ENCODE measurements around the gene LEFTY2. TPM values are rescaled to one million over a fixed set of nuclear protein-coding genes. Genes with fewer than 3 reads are reported as not detected.

LEFTY2 gene, protein sequence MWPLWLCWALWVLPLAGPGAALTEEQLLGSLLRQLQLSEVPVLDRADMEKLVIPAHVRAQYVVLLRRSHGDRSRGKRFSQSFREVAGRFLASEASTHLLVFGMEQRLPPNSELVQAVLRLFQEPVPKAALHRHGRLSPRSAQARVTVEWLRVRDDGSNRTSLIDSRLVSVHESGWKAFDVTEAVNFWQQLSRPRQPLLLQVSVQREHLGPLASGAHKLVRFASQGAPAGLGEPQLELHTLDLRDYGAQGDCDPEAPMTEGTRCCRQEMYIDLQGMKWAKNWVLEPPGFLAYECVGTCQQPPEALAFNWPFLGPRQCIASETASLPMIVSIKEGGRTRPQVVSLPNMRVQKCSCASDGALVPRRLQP
- total RNA-seq, result not detected in 2 replicates

DNA sequence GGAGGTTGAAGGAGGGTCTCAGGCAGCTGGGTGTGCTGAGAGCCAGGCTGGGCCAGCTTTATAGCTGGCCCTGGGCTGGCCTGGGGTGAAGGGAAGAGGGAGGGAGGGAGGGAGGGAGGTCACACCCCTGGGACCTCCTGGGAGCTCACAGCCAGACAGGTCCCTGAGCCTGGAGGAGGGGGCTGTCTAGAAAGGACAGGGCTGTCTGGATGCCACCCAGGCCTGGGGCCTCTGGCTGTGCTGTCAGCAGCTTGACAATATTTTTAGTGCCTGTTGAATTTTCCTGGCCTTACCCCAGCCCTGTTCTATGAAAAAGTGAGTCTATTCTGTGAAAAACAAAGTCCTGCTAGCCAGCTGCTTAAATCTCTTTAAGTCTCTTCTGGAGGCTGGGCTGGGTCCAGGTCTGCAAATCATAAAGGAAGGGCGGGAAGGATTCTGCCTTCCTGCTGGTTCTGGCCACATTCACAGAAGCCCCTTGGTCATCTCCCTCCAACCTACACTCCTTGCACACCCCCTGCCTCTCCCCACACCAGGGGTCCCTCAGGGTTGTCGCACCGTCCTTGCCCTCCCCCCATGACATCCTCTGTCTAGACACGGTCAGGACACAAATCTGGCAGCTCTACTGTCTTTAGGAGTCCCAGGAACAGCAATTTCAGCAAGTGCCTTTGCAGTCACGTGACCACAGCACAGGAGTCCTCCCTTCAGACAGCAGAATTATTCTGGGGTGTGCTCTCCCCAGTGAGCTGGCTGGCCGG lies at the start of gene LEFTY2:
Gene LEFTY2 (minus strand): TSS at position 34 of the 755 bp plus-strand sequence. CDS start 80 bp downstream, outside the sequence.

DNA sequence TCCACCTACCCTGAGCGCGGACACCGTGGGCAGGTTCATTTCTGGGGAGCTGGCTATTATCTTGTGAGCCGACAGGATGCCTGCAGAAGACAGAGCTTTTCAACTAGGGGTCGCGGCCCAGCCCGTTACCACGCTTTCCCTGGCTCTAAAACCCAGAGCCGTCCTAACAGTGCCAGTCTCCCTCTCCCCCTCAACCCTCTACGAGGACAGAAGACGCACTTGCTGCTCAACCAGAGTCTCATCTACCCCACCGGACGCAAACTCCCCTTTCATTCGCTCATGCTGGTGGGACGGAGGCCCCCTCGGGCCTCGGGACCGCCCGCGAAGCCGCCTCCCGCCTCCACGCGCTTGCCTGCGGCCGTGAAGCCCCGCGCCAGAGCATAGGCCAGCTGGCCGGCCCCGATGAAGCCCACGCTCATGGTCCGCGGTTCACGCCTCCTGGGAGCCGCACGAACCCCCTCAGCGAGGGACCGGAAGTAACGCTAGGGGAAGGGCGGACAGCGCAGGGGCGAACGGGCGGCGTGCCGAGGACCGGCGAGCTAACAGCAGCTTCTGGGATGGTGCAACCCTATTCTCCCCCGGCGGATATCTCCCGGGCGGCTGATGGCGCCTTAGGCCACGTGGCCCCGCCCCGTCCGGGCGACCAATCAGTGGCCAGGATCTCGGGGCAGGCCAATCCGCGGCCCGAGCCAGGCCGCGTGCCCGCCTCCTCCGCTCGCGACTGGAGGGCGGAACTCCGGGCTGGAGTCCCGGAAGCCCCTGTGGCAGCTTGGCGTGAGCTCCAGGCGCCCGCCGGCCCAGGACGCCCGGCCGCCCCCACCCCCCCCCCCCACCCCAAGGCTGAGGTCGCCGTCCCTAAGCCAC lies 17.1 kb downstream of the LEFTY2 start, which contains the start of gene PYCR2:
Gene PYCR2 (minus strand): TSS at position 559 of the 864 bp plus-strand sequence. CDS start 140 bp downstream, at position 419.

DNA sequence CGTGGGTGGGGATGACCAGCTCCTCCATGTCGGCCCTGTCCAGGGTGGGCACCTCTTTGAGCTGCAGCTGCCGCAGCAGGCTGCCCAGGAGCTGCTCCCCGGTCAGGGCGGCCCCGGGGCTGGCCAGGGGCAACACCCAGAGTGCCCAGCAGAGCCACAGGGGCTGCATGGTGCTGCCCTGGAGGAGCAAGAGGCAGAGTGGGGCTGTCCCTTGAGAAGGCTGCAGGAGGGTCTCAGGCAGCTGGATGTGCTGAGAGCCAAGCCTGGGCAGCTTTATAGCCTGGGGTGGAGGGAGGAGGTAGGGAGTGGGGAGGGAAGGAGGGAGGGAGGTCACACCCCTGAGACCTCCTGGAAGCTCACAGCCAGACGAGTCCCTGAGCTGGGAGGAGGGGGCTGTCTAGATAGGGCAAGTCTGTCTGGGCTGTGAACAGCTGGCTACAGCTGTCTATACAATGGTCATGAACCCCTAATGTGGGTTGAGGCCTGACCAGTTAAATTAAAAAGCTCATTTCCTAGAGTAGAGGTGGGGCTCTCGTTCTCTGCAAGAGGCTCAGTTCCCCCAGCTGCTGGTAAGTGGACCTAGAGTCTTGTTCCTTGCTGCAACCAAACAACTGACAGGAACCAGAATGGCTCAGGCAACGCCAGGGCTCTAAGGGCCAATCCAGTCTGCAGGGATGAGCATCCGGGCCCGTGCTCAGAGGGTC lies 52.0 kb downstream of the LEFTY2 start, which contains the start of gene LEFTY1:
Gene LEFTY1 (minus strand): TSS at position 249 of the 704 bp plus-strand sequence. CDS start 80 bp downstream, at position 169.

Other genes with a start within 250 kb of the LEFTY2 start
- gene SRP9, start 163.4 kb downstream of the LEFTY2 start, total RNA-seq, result 233 and 250 TPM in 2 replicates
- 23.7 and 25.0 TPM in 2 replicates for gene EPHX1, start 131.1 kb downstream of the LEFTY2 start, total RNA-seq
- 6.5 and 8.7 TPM in 2 replicates for gene TMEM63A, start 58.8 kb downstream of the LEFTY2 start, total RNA-seq
- not detected in 2 replicates for gene LEFTY1, start 52.1 kb downstream of the LEFTY2 start, total RNA-seq
- gene PYCR2, start 17.0 kb downstream of the LEFTY2 start, total RNA-seq, result 55.5 and 63.7 TPM in 2 replicates
- gene SDE2, start 58.1 kb upstream of the LEFTY2 start, total RNA-seq, result 13.0 and 18.5 TPM in 2 replicates
- 327 and 495 TPM in 2 replicates for gene H3-3A, start 121.5 kb upstream of the LEFTY2 start, total RNA-seq
- gene ACBD3, start 245.5 kb upstream of the LEFTY2 start, total RNA-seq, result 35.5 and 42.1 TPM in 2 replicates